Measurements from ENCODE around the gene EMP3. TPM values are rescaled to one million over a fixed set of nuclear protein-coding genes. Genes with fewer than 3 reads are reported as not detected.

The EMP3 gene
- polyA plus RNA-seq, 6 donors from 2014 or later = 305 to 450 (median 425) TPM

GRCh38 chr19:48342414-48342738, 17.0 kb downstream of the EMP3 start:
- H3K4me3 Mint-ChIP-seq = no peak overlapping the region
- H3K9me3 Mint-ChIP-seq = peaks cover 0 to 1% (median 0%) of the 10 kb centered on the region in 7 donors
- H3K36me3 Mint-ChIP-seq = no peaks in the 10 kb centered on the region
- H3K27ac Mint-ChIP-seq = no peak overlapping the region
- ATAC-seq (ENCODE audit: low read depth in 2 of 2) = no peak
- peaks cover 0 to 8% (median 2%) of the 10 kb centered on the region in 3 donors for H3K4me1 Mint-ChIP-seq
- DNase-seq = no peak
- no peaks in the 10 kb centered on the region for H3K27me3 Mint-ChIP-seq

GRCh38 chr19:48342841-48343540, 17.6 kb downstream of the EMP3 start:
- H3K27ac Mint-ChIP-seq = no peak overlapping the region
- DNase-seq (no peak), ATAC-seq (ENCODE audit: low read depth in 2 of 2) (no peak)
- H3K4me1 Mint-ChIP-seq = peaks cover 0 to 6% (median 2%) of the 10 kb centered on the region in 3 donors
- H3K27me3 Mint-ChIP-seq = no peaks in the 10 kb centered on the region
- H3K9me3 Mint-ChIP-seq = peaks cover 0 to 1% (median 0%) of the 10 kb centered on the region in 7 donors
- H3K36me3 Mint-ChIP-seq = peaks cover 0 to under 1% of the 10 kb centered on the region in 2 donors
- no peak overlapping the region for H3K4me3 Mint-ChIP-seq

- Mint-ChIP-seq H3K4me1 (peaks cover 0 to 4% (median 0%) of the 10 kb centered on the region in 3 donors), H3K9me3 (peaks cover 0 to 1% (median 0%) of the 10 kb centered on the region in 7 donors), H3K27ac (peak overlapping the region in 2 of 6 donors; percentile 5 to 37), H3K27me3 (no peaks in the 10 kb centered on the region), H3K36me3 (peaks cover 5 to 8% of the 10 kb centered on the region in 2 donors), H3K4me3 (no peak overlapping the region)
- ATAC-seq (ENCODE audit: low read depth in 2 of 2) (no peak), DNase-seq (no peak)
Observed at GRCh38 chr19:48344892-48345291, 19.5 kb downstream of the EMP3 start.

GRCh38 chr19:48346191-48346590, 20.8 kb downstream of the EMP3 start:
- peaks cover 0 to 1% (median 0%) of the 10 kb centered on the region in 7 donors for H3K9me3 Mint-ChIP-seq
- peak overlapping the region in 1 of 6 donors; percentile 36 for H3K27ac Mint-ChIP-seq
- H3K27me3 Mint-ChIP-seq = no peaks in the 10 kb centered on the region
- H3K4me1 Mint-ChIP-seq = peaks cover 0 to 7% (median 3%) of the 10 kb centered on the region in 3 donors
- H3K4me3 Mint-ChIP-seq = peak overlapping the region in 1 of 8 donors; percentile 23
- H3K36me3 Mint-ChIP-seq = peaks cover 5 to 8% of the 10 kb centered on the region in 2 donors
- no peak for ATAC-seq (ENCODE audit: low read depth in 2 of 2)
- no peak for DNase-seq

GRCh38 chr19:48348045-48348444, 22.7 kb downstream of the EMP3 start:
- Mint-ChIP-seq H3K4me1 (peaks cover 3 to 13% (median 10%) of the 10 kb centered on the region in 3 donors), H3K27me3 (no peaks in the 10 kb centered on the region), H3K36me3 (peaks cover 5 to 8% of the 10 kb centered on the region in 2 donors)

DNA sequence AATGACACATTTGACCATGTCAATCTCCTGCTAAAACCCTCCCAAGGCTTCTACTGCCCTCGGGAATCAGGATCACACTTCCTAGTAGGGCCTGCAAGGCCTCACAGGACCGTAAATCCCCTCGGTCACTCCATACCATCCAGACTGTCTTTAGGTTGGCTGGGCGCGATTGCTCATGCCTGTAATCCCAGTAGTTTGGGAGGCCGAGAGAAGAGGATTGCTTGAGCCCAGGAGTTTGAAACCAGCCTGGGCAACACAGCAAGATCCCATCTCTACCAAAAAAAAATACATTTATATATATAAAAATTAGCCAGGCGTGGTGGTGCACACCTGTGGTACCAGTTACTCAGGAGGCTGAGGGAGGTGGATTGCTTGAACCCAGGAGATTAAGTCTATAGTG, 23.4 kb downstream of the EMP3 start:
- Mint-ChIP-seq H3K9me3 (no peaks in the 10 kb centered on the region), H3K36me3 (peaks cover 5 to 8% of the 10 kb centered on the region in 2 donors), H3K4me3 (no peak overlapping the region), H3K27ac (no peak overlapping the region), H3K4me1 (peaks cover 3 to 13% (median 10%) of the 10 kb centered on the region in 3 donors), H3K27me3 (no peaks in the 10 kb centered on the region)
- no peak for DNase-seq
- no peak for ATAC-seq (ENCODE audit: low read depth in 2 of 2)

More at GRCh38 chr19:48348045-48348444, 22.7 kb downstream of the EMP3 start:
- H3K9me3 Mint-ChIP-seq = no peaks in the 10 kb centered on the region
- ATAC-seq (ENCODE audit: low read depth in 2 of 2) = no peak
- peak overlapping the region in 1 of 6 donors; percentile 35 for H3K27ac Mint-ChIP-seq
- no peak for DNase-seq
- no peak overlapping the region for H3K4me3 Mint-ChIP-seq

DNA sequence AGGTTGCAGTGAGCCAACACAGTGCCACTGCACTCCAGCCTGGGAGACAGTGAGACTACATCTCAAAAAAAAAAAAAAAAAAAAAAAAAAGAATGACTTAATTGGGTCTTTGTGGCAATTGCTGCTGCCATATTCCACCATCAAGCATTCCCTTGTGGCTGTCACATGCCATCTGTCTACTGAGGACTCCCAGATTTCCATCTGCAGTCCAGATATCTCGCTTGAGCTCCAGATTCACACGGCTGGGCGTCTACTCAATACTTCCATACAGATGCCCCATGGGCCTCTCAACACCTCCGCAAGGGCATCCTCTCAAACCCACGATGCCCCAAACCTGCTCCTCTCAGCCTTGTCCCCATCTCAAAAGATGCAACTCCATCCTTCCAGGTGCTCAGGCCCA, 25.5 kb downstream of the EMP3 start:
- Mint-ChIP-seq H3K27me3 (no peaks in the 10 kb centered on the region), H3K4me3 (no peak overlapping the region), H3K27ac (no peak overlapping the region), H3K4me1 (peaks cover 3 to 13% (median 10%) of the 10 kb centered on the region in 3 donors), H3K36me3 (peaks cover 5 to 8% of the 10 kb centered on the region in 2 donors), H3K9me3 (no peaks in the 10 kb centered on the region)
- ATAC-seq (ENCODE audit: low read depth in 2 of 2) (no peak), DNase-seq (no peak)

- peak; percentile 81 to 92 for ATAC-seq (ENCODE audit: low read depth in 2 of 2)
- Mint-ChIP-seq H3K27me3 (no peaks in the 10 kb centered on the region), H3K27ac (peak overlapping the region in 2 of 6 donors; percentile 11 to 20), H3K9me3 (no peaks in the 10 kb centered on the region), H3K4me3 (no peak overlapping the region), H3K36me3 (peaks cover 5 to 8% of the 10 kb centered on the region in 2 donors), H3K4me1 (peaks cover 3 to 13% (median 10%) of the 10 kb centered on the region in 3 donors)
- DNase-seq = peak; percentile 59
Observed at GRCh38 chr19:48351341-48351752, 26.0 kb downstream of the EMP3 start.

DNA sequence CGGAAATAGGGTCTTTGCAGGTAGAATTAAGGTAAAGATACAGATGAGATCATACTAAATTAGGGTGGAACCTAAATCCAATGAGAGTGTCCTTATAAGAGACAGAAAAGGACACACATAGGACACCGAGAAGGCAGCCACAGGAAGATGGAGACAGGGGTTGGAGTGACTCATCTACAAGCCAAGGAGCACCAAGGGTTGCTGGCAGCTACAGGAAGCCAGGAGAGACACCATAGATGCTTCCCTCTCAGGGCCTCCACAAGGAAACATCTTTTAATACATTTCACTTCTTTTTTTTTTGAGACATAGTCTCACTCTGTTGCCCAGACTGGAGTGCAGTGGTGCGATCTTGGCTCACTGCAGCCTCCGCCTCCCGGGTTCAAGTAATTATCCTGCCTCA, 28.3 kb downstream of the EMP3 start:
- Mint-ChIP-seq H3K27me3 (no peaks in the 10 kb centered on the region), H3K36me3 (peaks cover 4 to 6% of the 10 kb centered on the region in 2 donors), H3K4me1 (peaks cover 5 to 13% (median 10%) of the 10 kb centered on the region in 3 donors), H3K27ac (peak overlapping the region in 1 of 6 donors; percentile 47), H3K9me3 (no peaks in the 10 kb centered on the region), H3K4me3 (no peak overlapping the region)
- ATAC-seq (ENCODE audit: low read depth in 2 of 2) (no peak), DNase-seq (no peak)

DNA sequence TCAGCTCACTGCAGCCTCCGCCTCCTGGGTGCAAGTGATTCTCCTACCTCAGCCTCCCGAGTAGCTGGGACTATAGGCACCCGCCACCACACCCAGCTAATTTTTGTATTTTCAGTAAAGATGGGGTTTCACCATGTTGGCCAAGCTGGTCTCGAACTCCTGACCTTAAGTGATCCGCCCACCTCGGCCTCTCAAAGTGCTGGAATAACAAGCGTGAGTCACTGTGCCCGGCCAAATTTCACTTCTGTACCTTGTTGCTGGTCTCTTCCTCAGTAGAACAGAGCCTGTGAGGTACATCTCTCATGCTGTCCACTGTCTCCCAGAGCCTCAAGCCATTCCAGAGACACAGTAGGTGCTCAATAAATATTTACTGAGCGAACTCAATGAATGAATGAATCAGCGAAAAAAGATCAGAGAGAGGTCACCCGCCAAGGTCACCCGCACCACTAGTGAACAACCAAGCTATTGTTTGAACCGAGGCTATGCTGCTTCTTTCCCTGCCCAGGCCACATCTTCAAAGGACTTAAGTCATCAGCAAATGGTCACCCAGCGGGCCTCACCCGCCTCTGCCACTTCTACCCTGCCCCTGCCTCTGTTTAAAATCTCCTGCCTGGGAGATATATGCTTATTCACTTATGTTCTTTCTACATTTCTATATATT, 29.1 kb downstream of the EMP3 start:
- no peaks in the 10 kb centered on the region for H3K27me3 Mint-ChIP-seq
- peaks cover 5 to 13% (median 10%) of the 10 kb centered on the region in 3 donors for H3K4me1 Mint-ChIP-seq
- no peaks in the 10 kb centered on the region for H3K9me3 Mint-ChIP-seq
- ATAC-seq (ENCODE audit: low read depth in 2 of 2) (no peak), DNase-seq (no peak)
- H3K4me3 Mint-ChIP-seq = no peak overlapping the region
- H3K36me3 Mint-ChIP-seq = peaks cover 4 to 13% of the 10 kb centered on the region in 2 donors
- H3K27ac Mint-ChIP-seq = no peak overlapping the region

DNA sequence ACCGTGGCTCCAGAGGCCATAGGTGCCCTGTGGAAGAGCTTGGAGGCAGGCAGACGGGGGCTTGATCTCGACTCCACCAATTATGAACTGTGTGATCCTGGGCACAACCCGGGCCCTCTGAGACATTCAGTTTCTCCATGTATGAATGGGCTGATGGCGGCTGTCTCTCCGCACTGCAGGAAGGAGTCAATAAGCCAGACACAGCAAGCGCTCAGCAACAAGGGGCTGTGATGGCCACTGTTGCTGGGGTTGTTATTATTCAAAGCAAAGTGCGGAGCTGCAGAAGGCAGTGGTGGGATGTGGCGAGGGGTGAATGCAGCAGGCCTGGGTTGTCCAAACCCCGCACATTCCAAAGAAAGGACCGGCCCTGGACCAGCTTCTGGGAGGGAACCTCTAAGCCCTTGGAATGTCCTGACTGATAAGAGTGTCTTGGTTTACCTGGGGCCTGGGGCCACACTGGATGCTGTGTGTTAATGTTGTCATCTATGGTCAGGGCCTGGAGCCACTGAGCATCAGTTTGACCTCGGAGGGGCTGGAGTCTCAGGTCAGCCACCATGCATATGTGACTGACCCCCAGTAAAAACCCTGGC, 30.1 kb downstream of the EMP3 start:
- H3K27me3 Mint-ChIP-seq = no peaks in the 10 kb centered on the region
- no peaks in the 10 kb centered on the region for H3K9me3 Mint-ChIP-seq
- H3K36me3 Mint-ChIP-seq = peaks cover 4 to 17% of the 10 kb centered on the region in 2 donors
- peaks cover 5 to 13% (median 10%) of the 10 kb centered on the region in 3 donors for H3K4me1 Mint-ChIP-seq
- no peak for ATAC-seq (ENCODE audit: low read depth in 2 of 2)
- no peak for DNase-seq
- no peak overlapping the region for H3K4me3 Mint-ChIP-seq
- no peak overlapping the region for H3K27ac Mint-ChIP-seq

GRCh38 chr19:48359123-48359522, 33.8 kb downstream of the EMP3 start:
- Mint-ChIP-seq H3K4me1 (peaks cover 8 to 14% (median 13%) of the 10 kb centered on the region in 3 donors), H3K9me3 (no peaks in the 10 kb centered on the region), H3K27ac (no peak overlapping the region), H3K27me3 (no peaks in the 10 kb centered on the region), H3K36me3 (peaks cover 4 to 17% of the 10 kb centered on the region in 2 donors), H3K4me3 (no peak overlapping the region)
- DNase-seq (no peak), ATAC-seq (ENCODE audit: low read depth in 2 of 2) (no peak)

GRCh38 chr19:48361912-48362311, 36.6 kb downstream of the EMP3 start:
- Mint-ChIP-seq H3K9me3 (no peaks in the 10 kb centered on the region), H3K4me3 (peak overlapping the region in 3 of 8 donors; percentile 69 to 77 (median 76)), H3K4me1 (peaks cover 16 to 21% (median 19%) of the 10 kb centered on the region in 3 donors), H3K27ac (peak overlapping the region in 1 of 6 donors; percentile 44), H3K27me3 (no peaks in the 10 kb centered on the region), H3K36me3 (peaks cover 4 to 17% of the 10 kb centered on the region in 2 donors)
- DNase-seq = no peak
- no peak for ATAC-seq (ENCODE audit: low read depth in 2 of 2)
